Osteoblast (primary cell): ENCODE data around the gene CREB5. TPM values are rescaled to one million over a fixed set of nuclear protein-coding genes. Genes with fewer than 3 reads are reported as not detected.

Experiments used
- DNase-seq: peaks from one replicate; pipeline ENCODE4 v3.0.0; 2011; ENCODE audit warnings: low spot score, mixed read lengths; ENCODE audit not compliant: insufficient read length; ENCODE audit errors: missing footprints
- H2AFZ ChIP-seq: 2 replicates; pipeline ENCODE4 v1.6.0; 2011; ENCODE audit warnings: mild to moderate bottlenecking, low read length
- H3K27ac ChIP-seq: 2 replicates; pipeline ENCODE4 v1.5.1; 2011; ENCODE audit warnings: mild to moderate bottlenecking, low read depth, low read length, moderate library complexity
- H3K27me3 ChIP-seq: 2 replicates; pipeline ENCODE4 v1.6.0; 2012; ENCODE audit warnings: mild to moderate bottlenecking, control low read depth, inconsistent platforms, low read length, moderate library complexity; ENCODE audit not compliant: insufficient read depth
- H3K36me3 ChIP-seq: 2 replicates; pipeline ENCODE4 v1.5.1; 2011; ENCODE audit warnings: mild to moderate bottlenecking, low read length, control low read depth, moderate library complexity; ENCODE audit not compliant: insufficient read depth
- H3K4me1 ChIP-seq: 2 replicates; pipeline ENCODE4 v1.5.1; 2011; ENCODE audit warnings: mild to moderate bottlenecking, low read length, control low read depth, moderate library complexity; ENCODE audit not compliant: insufficient read depth
- H3K4me2 ChIP-seq: 2 replicates; pipeline ENCODE4 v1.6.0; 2011; ENCODE audit warnings: mild to moderate bottlenecking, low read length; ENCODE audit not compliant: insufficient read depth
- H3K4me3 ChIP-seq: fragments of 200-600 bp; sonication (generic); 3 replicates; pipeline ENCODE4 v1.5.1; 2012; ENCODE audit warnings: mild to moderate bottlenecking, low read length, inconsistent platforms; ENCODE audit not compliant: insufficient read depth
- H3K79me2 ChIP-seq: 2 replicates; pipeline ENCODE4 v1.6.0; 2012; ENCODE audit warnings: mild to moderate bottlenecking, low read length, control low read depth, inconsistent platforms; ENCODE audit not compliant: insufficient read depth
- H3K9me3 ChIP-seq: 2 replicates; pipeline ENCODE4 v1.5.1; 2011; ENCODE audit warnings: low read depth, low read length, control low read depth
- H4K20me1 ChIP-seq: 2 replicates; pipeline ENCODE4 v1.6.0; 2012; ENCODE audit warnings: mild to moderate bottlenecking, low read length, control low read depth; ENCODE audit not compliant: insufficient read depth
- total RNA-seq: library from RNA; depleted of rRNA; stranded (reverse); fragments of >200 nt; gene quantifications from 2 replicates; pipeline ENCODE4 v1.2.3, GENCODE V29; 2012
- TF ChIP-seq, protein P1 (sequence below): IDR thresholded peaks from 2 replicates; pipeline ENCODE4 v1.5.1; 2011; ENCODE audit warnings: mild to moderate bottlenecking, low read depth, low read length, moderate library complexity; ENCODE audit errors: extremely low read depth

Gene CREB5
- total RNA-seq, 1 donor = 5.1 TPM

DNA sequence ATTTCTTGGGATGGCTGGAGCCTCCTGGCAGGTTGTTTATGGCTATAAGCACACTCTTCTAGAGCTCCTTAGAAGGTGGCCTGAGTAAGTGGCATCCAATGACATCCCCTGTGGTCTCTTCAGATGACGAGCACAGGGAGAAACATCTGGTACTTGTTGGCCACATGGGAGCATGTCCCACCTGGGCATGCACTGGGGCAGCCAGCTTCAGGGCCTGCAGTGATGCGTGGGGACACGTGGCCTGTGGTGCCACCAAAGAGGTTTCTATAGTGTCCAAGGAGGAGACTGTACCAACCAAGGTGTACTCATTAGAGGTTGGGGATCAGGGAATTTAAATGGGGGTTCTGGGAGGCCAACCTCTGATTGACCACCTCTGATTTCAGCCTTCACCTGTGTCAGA lies 420.4 kb downstream of the CREB5 start:
- no peak for DNase-seq
- H3K27me3 ChIP-seq = no peaks in the 10 kb centered on the region
- H4K20me1 ChIP-seq = no peaks in the 10 kb centered on the region
- no peaks in the 10 kb centered on the region for H3K9me3 ChIP-seq
- no peak overlapping the region for H3K27ac ChIP-seq
- TF ChIP-seq, protein P1, sequence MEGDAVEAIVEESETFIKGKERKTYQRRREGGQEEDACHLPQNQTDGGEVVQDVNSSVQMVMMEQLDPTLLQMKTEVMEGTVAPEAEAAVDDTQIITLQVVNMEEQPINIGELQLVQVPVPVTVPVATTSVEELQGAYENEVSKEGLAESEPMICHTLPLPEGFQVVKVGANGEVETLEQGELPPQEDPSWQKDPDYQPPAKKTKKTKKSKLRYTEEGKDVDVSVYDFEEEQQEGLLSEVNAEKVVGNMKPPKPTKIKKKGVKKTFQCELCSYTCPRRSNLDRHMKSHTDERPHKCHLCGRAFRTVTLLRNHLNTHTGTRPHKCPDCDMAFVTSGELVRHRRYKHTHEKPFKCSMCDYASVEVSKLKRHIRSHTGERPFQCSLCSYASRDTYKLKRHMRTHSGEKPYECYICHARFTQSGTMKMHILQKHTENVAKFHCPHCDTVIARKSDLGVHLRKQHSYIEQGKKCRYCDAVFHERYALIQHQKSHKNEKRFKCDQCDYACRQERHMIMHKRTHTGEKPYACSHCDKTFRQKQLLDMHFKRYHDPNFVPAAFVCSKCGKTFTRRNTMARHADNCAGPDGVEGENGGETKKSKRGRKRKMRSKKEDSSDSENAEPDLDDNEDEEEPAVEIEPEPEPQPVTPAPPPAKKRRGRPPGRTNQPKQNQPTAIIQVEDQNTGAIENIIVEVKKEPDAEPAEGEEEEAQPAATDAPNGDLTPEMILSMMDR = no peak
- no peak overlapping the region for H2AFZ ChIP-seq
- no peak overlapping the region for H3K4me2 ChIP-seq
- no peaks in the 10 kb centered on the region for H3K36me3 ChIP-seq
- no peaks in the 10 kb centered on the region for H3K79me2 ChIP-seq
- H3K4me1 ChIP-seq = peaks cover 2% of the 10 kb centered on the region
- no peak overlapping the region for H3K4me3 ChIP-seq

DNA sequence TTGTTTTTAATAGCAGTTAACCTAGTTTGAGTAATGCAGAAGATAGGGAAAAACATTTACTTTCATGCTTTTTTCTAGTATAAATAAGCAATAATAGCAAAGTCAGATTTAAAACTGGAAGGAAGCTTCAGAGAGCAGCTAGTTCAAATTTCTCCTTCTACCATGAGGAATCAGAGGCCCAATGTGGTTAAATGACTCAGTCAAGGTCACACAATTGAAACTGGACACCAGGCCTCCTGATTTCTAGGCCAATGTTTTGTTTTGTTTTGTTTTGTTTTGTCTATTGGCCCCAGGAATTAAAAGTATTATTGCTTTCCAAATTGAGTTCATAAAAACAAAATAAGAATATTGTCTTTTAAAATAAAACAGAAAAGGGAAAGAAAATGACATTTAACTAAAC lies 423.5 kb downstream of the CREB5 start:
- DNase-seq = peak; percentile 86

DNA sequence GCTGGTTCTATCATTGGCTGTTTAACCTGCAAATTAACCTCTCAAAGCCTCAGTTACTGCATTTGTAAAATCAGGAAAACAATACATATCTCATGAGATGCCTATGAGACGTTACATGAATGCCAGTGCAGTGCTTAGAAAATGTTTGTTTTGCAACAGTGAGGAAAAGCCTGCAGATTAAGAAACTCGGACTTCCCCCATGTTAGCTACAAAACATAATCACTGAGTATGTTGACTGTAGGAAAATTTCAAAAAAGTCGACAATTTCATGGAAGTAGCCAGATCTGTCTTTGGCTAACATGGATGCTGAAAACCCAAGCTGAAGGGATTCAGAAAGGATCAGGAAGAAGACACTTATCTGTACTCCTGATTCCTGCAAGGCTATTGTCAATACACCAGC lies 424.4 kb downstream of the CREB5 start:
- Histone ChIP-seq H3K9me3 (no peaks in the 10 kb centered on the region), H4K20me1 (no peaks in the 10 kb centered on the region), H3K27me3 (no peaks in the 10 kb centered on the region), H3K27ac (no peak overlapping the region), H3K79me2 (no peaks in the 10 kb centered on the region), H2AFZ (no peak overlapping the region), H3K36me3 (no peaks in the 10 kb centered on the region), H3K4me3 (no peak overlapping the region), H3K4me2 (no peak overlapping the region), H3K4me1 (peaks cover 2% of the 10 kb centered on the region)
- DNase-seq = no peak
- TF ChIP-seq, protein P1 = no peak

More for the DNA sequence above, 423.5 kb downstream of the CREB5 start:
- Histone ChIP-seq H4K20me1 (no peaks in the 10 kb centered on the region), H3K36me3 (no peaks in the 10 kb centered on the region), H3K9me3 (no peaks in the 10 kb centered on the region), H3K27ac (no peak overlapping the region), H3K79me2 (no peaks in the 10 kb centered on the region), H3K4me3 (no peak overlapping the region), H3K4me2 (no peak overlapping the region), H2AFZ (no peak overlapping the region), H3K27me3 (no peaks in the 10 kb centered on the region), H3K4me1 (peaks cover 2% of the 10 kb centered on the region)
- TF ChIP-seq, protein P1 = no peak

DNA sequence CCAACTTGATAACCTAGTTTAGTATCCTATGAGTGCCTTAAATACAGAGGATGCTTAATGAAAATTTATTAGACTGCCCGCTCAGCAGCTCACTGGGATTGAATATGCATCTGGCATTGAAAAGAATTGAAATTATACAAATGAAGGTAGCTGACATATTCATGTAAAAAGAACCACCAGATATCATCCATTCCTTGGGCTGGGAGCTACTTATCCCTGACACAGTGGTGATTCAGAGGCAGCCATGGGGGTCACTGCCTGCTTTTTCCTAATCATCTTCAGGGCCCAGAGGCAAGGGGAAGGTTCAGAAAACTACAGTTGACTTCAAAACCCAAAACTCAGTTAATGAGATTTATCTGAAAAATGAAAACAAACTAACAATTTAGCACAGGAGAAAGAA lies 424.9 kb downstream of the CREB5 start:
- no peak overlapping the region for H3K4me2 ChIP-seq
- TF ChIP-seq, protein P1 = no peak
- DNase-seq = no peak

More for the DNA sequence above, 424.9 kb downstream of the CREB5 start:
- Histone ChIP-seq H3K36me3 (no peaks in the 10 kb centered on the region), H4K20me1 (no peaks in the 10 kb centered on the region), H2AFZ (no peak overlapping the region), H3K4me3 (no peak overlapping the region), H3K4me1 (peaks cover 2% of the 10 kb centered on the region), H3K79me2 (no peaks in the 10 kb centered on the region), H3K9me3 (no peaks in the 10 kb centered on the region), H3K27ac (no peak overlapping the region), H3K27me3 (peaks cover 3% of the 10 kb centered on the region)
